GM18868 (cell line): ENCODE results near the gene MAS1.
"Not testable (repeated sequence)": the region's sequence is repeated elsewhere in the genome, so short reads cannot be mapped to it uniquely, and the experiment has no call there.

Experiments used
- ATAC-seq: cut with Tn5 transposase; IDR thresholded peaks from one replicate; pipeline ENCODE4 v1.9.1; 2021; ENCODE audit warnings: mild to moderate bottlenecking, moderate library complexity; ENCODE audit not compliant: unreplicated experiment

Gene MAS1

DNA sequence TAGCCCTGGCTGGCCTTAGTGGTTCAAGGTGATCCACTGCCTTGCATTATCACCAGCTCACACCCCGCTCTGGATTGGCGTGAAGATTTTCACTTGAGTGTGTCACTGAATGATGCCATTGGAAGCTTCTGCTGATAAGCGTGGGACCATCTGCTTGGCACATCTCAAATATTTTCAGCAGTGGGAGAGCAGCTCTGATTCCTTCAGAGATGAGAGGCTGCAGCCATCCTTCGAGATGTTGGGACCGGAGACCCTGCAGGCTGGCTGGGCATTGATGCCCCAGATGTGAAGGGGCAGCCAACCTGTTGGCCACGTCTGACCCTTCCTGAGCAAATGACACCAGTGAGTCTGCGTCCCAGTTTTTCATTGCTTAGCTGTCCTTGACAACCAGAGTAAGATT lies at the start of gene MAS1:
Gene MAS1 (plus strand): TSS at position 197 of the 400 bp plus-strand sequence. CDS start 15,968 bp downstream, outside the sequence.
- ATAC-seq: no peak

DNA sequence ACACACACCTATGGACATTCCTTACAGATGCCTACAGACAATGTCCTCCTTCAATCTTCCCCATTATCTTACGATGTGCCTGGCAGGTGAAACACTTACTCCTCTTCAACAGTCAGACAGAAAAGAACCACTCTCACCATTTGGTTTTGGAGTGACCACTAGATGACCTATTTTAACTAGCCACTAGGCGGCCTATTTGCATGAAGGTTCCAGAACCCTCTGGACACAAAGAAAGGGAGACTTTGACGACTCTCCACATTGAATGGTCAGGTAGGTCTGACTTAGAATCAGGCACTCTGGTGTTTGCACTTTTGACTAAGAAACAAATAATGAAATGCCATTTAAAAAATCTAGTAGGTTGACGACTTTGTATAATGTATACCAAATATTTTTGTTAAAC lies 48.8 kb upstream of the MAS1 start:
- no peak for ATAC-seq

DNA sequence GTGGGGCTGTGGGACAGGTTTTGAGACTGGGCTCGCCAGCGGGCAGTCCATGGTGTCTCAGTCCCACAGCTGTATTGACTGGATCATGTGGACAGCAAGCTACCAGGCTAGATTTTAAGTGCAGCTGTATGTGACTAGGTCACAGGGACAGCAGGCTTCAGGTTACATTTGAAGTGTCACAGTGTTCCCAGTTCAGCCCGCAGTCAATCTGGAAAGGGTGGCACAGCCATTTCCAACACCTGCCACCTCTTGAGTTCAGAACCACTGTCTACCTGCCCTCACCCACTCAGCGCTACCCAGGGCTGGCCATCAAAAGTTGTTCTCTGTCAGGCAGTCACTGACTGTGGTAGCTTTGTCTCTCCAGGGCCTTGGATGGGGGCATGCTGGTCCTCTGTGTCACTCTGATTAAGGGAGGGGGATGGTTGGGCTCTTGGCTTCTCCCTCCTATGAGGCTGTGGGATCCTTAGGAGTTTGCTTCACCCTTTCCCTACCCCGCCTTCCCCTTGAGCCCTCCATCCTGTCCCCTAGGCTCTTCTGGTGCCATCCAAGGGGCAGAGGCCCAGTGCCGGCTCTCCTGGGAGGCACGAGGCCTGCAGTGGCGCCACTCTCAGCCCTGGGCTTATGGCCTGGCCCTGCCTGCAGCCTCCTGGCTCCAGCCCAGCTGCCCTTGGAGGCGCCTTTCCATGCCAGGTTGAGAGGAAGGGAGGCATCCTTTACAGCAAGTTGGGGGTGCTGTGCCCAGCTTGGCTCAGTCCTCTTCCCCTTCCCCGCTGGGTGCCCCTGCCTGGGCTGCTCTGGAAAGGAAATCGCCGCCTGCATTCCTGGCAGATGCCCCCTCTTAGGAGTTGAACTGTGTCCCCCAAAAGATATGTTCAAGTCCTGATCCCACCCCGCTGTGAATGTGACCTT lies 45.8 kb upstream of the MAS1 start:
- ATAC-seq: no peak

DNA sequence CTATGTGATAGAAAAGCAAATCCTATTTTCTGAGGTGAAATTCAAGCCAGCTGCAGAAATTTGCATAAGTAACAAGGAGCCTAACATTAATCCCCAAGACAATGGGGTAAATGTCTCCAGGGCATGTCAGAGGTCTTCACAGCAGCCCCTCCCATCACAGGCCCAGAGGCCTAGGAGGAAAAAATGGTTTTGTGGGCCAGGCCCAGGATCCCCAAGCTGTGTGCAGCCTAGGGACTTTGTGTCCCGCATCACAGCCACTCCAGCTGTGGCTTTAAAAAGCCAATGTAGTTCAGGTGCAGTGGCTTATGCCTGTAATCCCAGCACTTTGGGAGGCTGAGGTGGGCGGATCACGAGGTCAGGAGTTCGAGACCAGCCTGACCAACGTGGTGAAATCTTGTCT lies 42.2 kb upstream of the MAS1 start:
- ATAC-seq: not testable (repeated sequence)

DNA sequence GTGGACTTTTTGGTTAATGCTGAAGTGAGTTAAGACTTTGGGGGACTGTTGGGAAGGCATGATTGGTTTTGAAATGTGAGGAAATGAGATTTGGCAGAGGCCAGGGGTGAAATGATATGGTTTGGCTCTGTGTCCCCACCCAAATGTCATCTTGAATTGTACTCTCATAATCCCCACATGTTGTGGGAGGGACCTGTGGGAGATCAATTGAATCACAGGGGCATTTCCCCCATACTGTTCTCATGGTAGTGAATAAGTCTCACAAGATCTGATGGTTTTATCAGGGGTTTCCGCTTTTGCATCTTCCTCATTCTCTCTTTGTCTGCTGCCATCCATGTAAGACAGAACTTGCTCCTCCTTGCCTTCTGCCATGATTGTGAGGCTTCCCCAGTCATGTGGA lies 40.9 kb upstream of the MAS1 start:
- not testable (repeated sequence) for ATAC-seq

DNA sequence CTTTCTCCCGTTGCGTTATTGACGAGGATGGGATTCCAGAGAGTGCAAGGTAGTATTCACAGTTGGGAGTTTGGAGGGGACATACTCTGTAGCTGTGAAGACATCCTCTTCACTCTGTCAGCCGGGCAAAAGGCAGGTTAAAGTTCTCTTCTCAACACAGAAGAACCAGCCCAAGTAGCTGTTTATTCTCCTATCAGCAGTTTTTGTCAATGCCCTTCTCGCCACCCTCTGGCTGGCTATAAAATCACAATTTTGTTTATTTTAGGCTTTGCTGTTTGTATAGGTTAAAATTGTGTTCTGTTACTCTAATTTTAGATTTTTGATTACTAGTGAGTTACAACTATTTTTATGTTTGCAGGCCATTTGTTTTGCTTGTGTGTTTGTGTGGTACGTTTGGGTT lies 37.9 kb upstream of the MAS1 start:
- no peak for ATAC-seq

DNA sequence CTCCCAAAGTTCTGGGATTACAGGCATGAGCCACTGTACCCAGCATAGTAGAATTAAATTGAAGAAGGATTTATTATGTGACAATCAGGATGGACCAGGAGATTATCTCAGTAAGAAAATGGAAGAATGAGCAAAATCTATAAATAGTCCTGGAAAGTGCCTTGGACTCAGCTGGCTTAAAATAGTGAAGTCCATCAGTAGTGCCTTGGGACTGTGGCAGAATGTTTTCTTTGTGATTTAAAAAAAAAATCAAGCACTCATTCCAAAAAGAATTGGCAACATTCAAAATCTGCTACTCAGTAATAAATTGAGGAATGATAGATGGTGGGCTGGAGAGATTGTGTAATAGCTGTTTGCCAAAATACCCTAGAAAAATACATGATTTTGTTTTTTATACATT lies 37.0 kb upstream of the MAS1 start:
- ATAC-seq: no peak

DNA sequence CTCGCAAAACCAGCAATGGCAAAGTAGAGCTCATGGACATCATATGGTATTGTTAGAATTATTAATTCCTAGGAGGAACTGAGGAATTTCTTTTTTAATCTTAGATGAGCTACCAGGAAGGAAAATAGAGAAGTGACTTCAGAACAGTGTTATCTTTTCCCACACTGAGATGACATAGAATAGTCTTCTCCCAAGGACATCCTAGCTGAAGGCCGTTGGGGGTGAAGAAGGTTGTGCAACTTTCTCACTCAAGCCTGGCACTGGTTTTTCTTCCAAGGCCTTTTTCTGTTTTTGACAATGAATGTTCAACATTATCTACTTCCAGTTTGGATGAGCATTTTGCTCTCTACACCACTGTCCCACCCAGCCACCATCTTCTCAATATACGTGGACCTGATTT lies 35.8 kb upstream of the MAS1 start:
- ATAC-seq: no peak

DNA sequence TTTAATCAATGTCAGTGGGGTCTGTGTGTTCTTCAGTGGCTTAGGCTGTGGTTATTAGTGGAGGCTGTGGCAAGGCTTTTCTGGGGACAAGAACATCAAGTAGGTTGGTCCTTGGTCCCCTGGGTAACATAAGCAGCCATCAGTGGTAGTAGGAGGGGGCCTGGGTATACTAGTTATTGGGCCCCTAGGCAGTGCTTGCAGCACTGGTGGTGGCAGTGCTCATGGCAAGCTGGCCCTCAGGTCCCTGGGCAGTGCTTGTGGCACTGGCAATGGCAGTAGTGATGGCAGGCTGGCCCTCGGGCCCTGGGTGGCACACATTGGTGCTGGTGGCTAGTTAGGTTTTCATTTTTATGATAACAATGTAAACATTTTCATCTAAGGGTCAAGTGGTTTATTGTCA lies 32.5 kb upstream of the MAS1 start:
- no peak for ATAC-seq

DNA sequence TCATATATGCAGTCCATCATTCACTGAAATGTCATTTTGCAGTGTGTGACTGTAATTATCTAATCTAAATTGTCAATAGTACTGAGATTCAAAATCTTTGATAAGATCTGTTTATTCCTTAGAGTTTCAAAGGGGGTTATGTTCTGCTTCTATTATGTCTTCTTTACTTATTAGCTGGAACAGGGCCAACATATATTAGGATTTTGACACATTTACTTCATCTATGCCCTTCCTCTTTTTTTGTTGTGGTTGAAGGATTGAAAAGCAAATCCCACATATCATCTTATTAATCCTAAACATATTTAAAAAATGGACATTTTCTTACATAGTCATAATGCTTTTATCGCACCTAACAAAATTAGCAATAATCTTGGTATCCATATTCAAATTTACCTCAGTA lies 30.3 kb upstream of the MAS1 start:
- no peak for ATAC-seq

DNA sequence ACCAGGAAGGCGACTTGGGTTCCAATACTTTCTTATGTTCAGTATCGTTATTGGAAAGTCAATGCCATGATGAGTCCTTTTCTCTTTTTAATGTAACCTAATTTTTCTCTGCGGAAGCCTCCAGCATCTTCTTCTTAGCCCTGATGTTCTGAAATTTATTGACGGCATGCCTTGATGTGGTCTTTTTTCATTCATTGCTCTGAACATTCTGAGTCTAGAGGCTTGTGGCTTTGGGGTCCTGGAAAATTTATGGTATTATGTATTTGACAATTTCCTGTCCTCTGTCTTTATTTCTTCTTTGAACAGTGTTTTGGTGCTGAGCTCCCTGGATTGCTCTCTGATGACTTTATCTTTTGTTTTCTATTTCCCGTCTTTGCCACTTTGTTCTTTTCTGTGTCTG lies 28.7 kb upstream of the MAS1 start:
- ATAC-seq: no peak

DNA sequence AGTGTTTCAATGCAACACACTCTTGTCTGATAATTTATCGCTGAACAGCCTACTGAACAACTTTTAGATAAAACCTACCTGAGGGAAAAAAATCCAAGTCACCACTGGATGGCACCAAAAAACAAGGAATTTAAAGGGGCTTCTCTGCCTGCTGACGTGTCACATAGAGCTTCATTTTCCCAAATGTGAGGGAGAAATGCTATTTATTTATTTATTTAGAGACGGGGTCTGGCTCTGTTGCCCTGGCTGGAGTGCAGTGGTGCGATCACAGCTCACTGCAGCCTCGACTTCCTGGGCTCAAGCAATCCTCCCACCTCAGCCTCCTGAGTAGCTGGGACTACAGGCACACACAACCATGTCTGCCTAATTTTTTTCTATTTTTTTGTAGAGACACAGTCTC lies 27.4 kb upstream of the MAS1 start:
- peak; percentile 54 for ATAC-seq

DNA sequence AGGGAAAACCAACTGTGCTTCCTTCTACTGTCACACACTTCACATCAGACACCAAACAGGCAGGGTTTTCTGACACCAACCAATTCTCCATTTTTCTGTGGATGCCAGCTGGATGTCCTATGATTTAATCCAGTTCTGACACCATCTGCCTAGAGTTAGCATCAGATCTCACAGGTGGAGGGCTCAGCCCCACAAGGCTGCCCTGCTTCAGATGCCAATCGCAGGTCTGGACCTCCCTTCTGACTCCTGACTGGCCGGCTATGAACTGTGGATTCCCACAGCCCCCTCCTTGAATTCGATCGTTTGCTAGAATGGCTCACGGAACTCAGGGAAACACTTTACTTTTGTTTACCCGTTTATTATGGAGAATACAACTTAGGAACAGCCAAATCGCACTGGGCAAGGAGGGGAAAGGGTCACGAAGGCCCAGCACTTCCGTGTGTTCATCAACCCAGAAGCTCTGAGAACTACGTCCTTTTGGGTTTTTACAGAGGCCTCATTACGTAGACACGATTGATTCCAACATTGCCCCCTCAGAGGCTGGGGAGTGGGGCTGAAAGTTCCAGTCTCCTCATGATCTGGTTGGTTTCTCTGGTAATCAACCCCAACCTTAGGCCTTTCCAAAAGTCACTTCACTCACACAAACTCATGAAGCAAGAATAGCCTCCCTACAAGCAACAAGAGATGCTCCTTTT lies 25.4 kb upstream of the MAS1 start:
- no peak for ATAC-seq

DNA sequence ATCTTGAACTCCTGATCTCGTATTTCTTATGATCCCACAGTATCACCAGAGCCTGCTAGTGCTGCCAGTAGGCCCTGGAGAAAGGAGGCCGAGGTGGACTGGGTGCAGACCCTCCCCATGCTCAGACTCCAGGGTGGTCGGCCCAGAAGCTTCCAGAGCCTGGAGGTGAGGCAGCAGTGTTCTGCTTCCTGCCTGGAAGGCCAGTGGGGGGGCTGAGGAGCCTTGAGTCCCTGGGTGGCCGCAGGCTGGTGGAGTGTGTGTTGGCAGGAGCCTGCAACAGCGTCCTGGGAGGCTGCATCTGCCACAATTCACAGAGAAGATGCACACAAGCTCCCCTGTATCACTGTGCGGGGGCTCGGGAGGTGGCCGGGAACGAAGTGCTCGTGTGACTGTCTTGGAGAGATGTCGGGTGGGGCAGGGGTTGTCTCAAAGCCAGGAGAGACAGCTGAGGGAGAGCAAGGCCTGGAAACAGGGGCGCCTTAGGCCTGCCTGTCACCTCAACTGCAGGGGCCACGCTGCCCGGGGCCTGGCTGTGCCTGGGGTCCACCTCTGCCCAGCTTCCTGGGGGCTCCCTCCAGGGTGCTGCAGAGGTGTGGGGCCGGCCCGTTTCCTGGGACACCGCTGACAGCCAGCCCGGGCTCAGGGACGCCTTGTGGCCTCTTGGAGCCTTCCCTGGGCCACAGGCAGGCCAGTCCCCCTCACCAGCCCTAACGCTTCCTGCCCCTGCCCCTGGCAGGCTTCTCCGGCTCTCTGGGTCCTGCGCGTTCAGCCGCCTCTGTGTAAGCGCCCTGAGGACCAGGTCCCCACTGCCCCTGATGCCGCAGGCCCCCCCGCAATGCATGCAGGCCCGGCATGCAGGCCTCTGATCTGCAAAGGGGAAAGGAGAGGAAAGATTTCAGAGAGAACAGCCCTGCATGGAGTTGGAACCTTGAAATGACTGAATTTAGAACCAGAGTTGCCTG lies 24.2 kb upstream of the MAS1 start:
- ATAC-seq: no peak

DNA sequence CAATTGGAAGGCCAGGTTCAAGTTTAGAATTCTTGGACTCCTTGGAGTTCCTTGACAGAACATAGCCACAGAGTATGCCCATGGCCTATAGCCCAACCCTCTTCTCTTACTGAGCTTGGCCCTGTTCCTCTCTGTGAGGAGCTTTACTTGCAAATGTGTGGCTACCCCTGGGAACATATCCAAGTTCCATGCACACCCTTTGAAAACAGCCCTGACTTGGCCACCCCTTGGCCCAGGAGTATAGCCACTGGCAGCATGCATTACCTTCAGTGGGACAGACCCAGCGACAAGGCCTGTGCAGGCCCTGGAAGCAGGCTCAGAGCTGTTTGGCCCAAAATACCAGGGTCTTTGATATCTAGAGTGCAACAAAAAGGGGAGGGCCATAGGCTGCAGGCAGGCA lies 19.5 kb upstream of the MAS1 start:
- ATAC-seq: no peak

DNA sequence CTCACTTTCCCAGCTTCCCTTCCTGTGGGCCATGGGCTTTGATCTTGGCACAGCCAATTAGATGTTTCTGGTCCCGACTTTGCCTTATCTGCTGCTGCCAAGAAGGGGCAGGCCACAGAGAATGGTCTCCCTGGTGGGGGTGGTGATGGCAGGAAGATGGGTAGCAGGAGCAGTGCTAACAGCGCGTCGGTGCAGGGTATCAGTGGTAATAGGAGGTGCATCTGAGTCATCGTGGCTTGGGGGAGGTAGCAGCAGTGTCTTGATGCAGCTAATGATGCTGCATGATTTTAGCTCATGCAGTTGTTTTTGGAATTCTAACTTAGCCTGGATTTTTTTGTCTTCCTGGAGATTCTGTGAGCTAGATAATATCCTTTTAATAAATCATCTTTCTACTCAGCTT lies 18.9 kb upstream of the MAS1 start:
- no peak for ATAC-seq

DNA sequence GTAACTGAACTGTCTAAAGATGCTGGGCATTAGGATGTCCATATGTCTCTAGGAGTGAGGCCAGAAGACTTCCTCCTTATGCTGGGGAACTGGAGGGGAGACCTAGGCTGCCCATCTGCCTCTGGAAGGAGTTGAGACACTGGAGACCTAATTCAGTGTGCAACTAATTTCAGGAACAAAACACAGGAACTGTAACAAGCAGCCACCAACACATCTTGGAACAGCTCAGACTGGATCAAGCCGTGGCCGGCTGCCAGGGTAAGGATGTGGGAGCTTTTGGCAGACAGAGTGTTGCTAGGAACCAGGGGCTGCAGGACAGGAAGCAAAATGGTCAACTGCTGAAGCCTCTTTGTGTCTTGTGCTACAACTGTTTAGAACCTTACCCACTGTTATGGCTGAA lies 16.4 kb upstream of the MAS1 start:
- no peak for ATAC-seq

DNA sequence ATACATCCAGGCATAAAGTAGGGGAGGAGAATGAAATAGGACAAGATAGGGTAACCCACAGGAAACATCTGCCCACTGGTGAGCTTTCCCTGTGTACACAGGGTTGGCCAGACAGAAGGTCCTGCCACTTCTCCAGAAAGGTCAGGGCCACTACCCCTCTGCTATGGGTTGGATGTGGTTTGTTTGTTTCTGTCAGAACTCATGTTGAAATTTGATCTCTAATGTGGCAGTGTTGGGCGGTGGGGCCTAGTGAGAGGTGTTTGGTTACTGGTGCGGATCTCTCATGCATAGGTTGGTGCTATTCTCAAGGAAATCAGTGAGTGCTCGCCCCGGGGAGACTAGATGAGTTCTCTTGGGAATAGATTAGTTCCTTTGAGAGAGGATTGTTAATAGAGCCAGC lies 15.6 kb upstream of the MAS1 start:
- ATAC-seq: peak; percentile 85

DNA sequence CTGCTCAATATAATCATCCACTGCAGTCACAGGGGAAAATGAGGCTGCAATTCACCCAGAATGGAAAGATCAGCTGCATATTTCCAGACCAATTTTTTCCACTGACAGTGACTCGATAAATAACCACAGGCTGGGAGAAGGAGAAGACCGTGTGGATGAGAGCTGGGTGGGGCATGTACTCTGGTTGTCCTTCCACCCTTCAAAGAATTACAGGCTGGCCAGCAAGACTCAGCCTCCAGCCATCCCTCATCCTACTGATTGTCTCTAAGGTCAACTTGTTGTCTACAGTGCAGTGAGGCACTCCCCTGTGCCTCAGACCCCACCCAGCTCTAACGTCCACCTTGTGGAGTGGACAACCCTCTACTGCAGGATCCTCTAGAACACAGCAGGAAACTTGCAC lies 14.5 kb upstream of the MAS1 start:
- no peak for ATAC-seq

DNA sequence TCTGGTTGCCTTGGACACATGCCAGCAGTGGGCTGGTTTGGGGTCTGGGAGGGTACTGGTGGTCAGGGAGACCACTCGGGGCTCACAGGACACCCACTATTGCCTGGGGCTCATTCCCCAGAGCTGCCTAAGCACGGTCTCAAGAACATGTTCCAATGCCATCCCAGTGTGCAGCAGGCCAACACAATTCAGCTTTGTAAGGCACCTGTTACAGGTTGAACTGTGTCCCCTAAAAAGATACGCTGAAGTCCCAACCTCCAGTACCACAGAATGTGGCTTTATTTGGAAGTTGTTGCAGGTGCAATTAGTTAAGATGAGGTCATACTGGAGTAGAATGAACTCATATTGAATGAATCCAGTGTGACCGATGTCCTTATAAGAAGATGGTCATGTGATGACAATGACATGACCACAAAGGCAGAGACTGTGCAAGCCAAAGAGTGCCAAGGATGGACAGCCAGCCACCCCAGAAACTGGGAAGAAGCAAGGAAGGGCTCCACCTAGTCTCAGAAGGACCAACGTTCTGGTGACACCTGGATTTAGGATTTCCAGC lies 13.5 kb upstream of the MAS1 start:
- no peak for ATAC-seq

DNA sequence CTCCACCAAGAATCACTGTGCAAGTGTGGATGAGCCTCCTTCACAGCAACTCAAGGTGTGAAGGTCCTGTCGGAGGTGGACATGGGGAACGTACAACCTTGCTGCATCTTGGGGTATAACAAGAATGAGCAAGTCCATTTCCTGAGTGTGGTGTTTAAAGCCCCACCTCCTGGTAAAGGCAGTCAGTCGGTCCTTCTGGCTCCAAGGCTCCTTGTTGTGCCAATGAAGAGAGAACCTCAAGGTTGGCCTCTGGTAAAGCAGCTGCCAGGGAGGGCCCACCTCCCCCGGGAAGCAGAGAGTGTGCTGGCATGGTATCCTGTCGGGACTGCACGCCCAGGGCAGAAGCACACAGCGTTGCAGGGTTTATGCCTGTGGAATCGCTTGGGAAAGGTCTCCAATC lies 12.4 kb upstream of the MAS1 start:
- ATAC-seq: no peak
